Body of pancreas (tissue), 4 donors: ENCODE measurements around the gene STK39. TPM values are rescaled to one million over a fixed set of nuclear protein-coding genes. Genes with fewer than 3 reads are reported as not detected.

Experiments used
- ATAC-seq: fragments of 150-250 bp; one replicate; pipeline ENCODE4 v1.9.1; 2016
- DNase-seq, 4 donors: peaks; one replicate each; pipeline ENCODE4 v3.0.0-alpha.2; 2019
- H3K27ac ChIP-seq, 4 donors: fragments of 200-600 bp; sonication (generic); 1 replicate in 3 of 4; 2 replicates in 1 of 4; pipeline versions ENCODE4 v1.5.1 to v1.6.1; 2016 to 2019; ENCODE audit warnings: mild to moderate bottlenecking in 1 of 4, mixed read lengths in 1 of 4, moderate library complexity in 1 of 4
- H3K27me3 ChIP-seq, 2 donors: fragments of 200-600 bp; sonication (generic); one replicate each; pipeline ENCODE4 v1.6.0; 2016; ENCODE audit warnings: mild to moderate bottlenecking in 1 of 2
- H3K36me3 ChIP-seq, 2 donors: fragments of 200-600 bp; sonication (generic); replicated peaks in 1 of 2; 2 replicates each; pipeline ENCODE4 v1.5.1; 2016; ENCODE audit warnings: low read depth in 2 of 2; ENCODE audit not compliant: insufficient read depth in 1 of 2
- H3K4me1 ChIP-seq: fragments of 200-600 bp; sonication (generic); one replicate; pipeline ENCODE4 v1.6.0; 2016
- H3K4me3 ChIP-seq, 2 donors: fragments of 200-600 bp; sonication (generic); 1 replicate in 1 of 2; 2 replicates in 1 of 2; pipeline ENCODE4 v1.5.1; 2016 to 2019
- H3K9me3 ChIP-seq, 3 donors: fragments of 200-600 bp; sonication (generic); 1 replicate in 2 of 3; 2 replicates in 1 of 3; pipeline ENCODE4 v1.5.1; 2016
- POLR2A ChIP-seq, 3 donors: fragments of 450-650 bp; IDR thresholded peaks; one replicate each; pipeline ENCODE4 v1.6.1; 2016; ENCODE audit warnings: antibody characterized with exemption in 3 of 3, mild to moderate bottlenecking in 2 of 3
- WGBS, 2 donors: methylation state at CpG; one replicate each; pipeline ENCODE4 v1.1.5; 2017; 5-methylcytosine and 5-hydroxymethylcytosine counted together
- intact Hi-C: fragments of 100-400 bp; cut with DNase I; formaldehyde crosslinking; loops from one replicate; pipeline ENCODE4 v1.15.1; 2023
- total RNA-seq, 2 donors: library from RNA; depleted of rRNA; stranded (reverse); fragments of >200 nt; gene quantifications; one replicate each; pipeline ENCODE4 v1.1.0, GENCODE V29; 2016
- TF ChIP-seq, protein P1 (sequence below), 7 experiments: fragments of 450-650 bp in 4 of 7; fragments of 200-600 bp in 3 of 7; sonication (generic) in 3 of 7; IDR thresholded peaks; one replicate each; pipeline ENCODE4 v1.5.1; 2016 to 2019; ENCODE audit warnings: antibody characterized with exemption in 7 of 7

STK39 gene
- total RNA-seq, 2 donors from 2014 or later, result 12.9 to 15.8 TPM

GRCh38 chr2:168212866-168213265, 34.5 kb downstream of the STK39 start:
- no peak for DNase-seq
- intact Hi-C loops, result no loop called here

GRCh38 chr2:168212167-168212566, 35.2 kb downstream of the STK39 start:
- 19 to 37% methylated on average over 4 of the region's 4 CpGs for WGBS, 2 donors
- ATAC-seq (no peak), DNase-seq (no peak)
- Histone ChIP-seq H3K27ac (peak overlapping the region in 3 of 4 donors; percentile 46 to 84 (median 74)), H3K36me3 (no peaks in the 10 kb centered on the region), H3K27me3 (no peaks in the 10 kb centered on the region), H3K9me3 (no peaks in the 10 kb centered on the region), H3K4me1 (peaks cover 35% of the 10 kb centered on the region), H3K4me3 (no peak overlapping the region)
- intact Hi-C loops, result no loop called here
- peak in 1 of 3 donors; percentile 10 for TF ChIP-seq POLR2A (IDR thresholded peaks at IDR 0.05)
- TF ChIP-seq, protein P1, sequence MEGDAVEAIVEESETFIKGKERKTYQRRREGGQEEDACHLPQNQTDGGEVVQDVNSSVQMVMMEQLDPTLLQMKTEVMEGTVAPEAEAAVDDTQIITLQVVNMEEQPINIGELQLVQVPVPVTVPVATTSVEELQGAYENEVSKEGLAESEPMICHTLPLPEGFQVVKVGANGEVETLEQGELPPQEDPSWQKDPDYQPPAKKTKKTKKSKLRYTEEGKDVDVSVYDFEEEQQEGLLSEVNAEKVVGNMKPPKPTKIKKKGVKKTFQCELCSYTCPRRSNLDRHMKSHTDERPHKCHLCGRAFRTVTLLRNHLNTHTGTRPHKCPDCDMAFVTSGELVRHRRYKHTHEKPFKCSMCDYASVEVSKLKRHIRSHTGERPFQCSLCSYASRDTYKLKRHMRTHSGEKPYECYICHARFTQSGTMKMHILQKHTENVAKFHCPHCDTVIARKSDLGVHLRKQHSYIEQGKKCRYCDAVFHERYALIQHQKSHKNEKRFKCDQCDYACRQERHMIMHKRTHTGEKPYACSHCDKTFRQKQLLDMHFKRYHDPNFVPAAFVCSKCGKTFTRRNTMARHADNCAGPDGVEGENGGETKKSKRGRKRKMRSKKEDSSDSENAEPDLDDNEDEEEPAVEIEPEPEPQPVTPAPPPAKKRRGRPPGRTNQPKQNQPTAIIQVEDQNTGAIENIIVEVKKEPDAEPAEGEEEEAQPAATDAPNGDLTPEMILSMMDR (IDR thresholded peaks at IDR 0.05), result no peak

More at GRCh38 chr2:168212866-168213265, 34.5 kb downstream of the STK39 start:
- no peak for ATAC-seq
- no peak for TF ChIP-seq POLR2A (IDR thresholded peaks at IDR 0.05)
- TF ChIP-seq, protein P1 (IDR thresholded peaks at IDR 0.05), result no peak
- H3K27me3 ChIP-seq, result no peaks in the 10 kb centered on the region
- WGBS, 2 donors, result 61 to 72% methylated on average over 3 of the region's 3 CpGs
- no peak overlapping the region for H3K4me3 ChIP-seq
- H3K36me3 ChIP-seq, result no peaks in the 10 kb centered on the region
- H3K9me3 ChIP-seq, result no peaks in the 10 kb centered on the region
- H3K4me1 ChIP-seq, result peaks cover 32% of the 10 kb centered on the region
- no peak overlapping the region for H3K27ac ChIP-seq

- ATAC-seq (peak; percentile 27), DNase-seq (no peak)
- Histone ChIP-seq H3K36me3 (no peaks in the 10 kb centered on the region), H3K9me3 (no peaks in the 10 kb centered on the region), H3K27ac (peak overlapping the region in 3 of 4 donors; percentile 46 to 84 (median 74)), H3K27me3 (no peaks in the 10 kb centered on the region), H3K4me1 (peaks cover 35% of the 10 kb centered on the region), H3K4me3 (no peak overlapping the region)
- 31 to 49% methylated on average over 5 of the region's 5 CpGs for WGBS, 2 donors
- TF ChIP-seq, protein P1 (IDR thresholded peaks at IDR 0.05), result no peak
- no peak for TF ChIP-seq POLR2A (IDR thresholded peaks at IDR 0.05)
- intact Hi-C loops, result no loop called here
These were observed 35.7 kb downstream of the STK39 start for GRCh38 chr2:168211664-168212163.

- Histone ChIP-seq H3K9me3 (no peaks in the 10 kb centered on the region), H3K27ac (peak overlapping the region in 3 of 4 donors; percentile 46 to 84 (median 74)), H3K4me3 (no peak overlapping the region), H3K4me1 (peaks cover 35% of the 10 kb centered on the region), H3K27me3 (no peaks in the 10 kb centered on the region), H3K36me3 (no peaks in the 10 kb centered on the region)
- DNase-seq (peak in 1 of 4 donors; percentile 34), ATAC-seq (peak; percentile 98)
- 19 to 22% methylated on average over 3 of the region's 3 CpGs for WGBS, 2 donors
- intact Hi-C loops, result no loop called here
- peak in 1 of 3 donors; percentile 7 for TF ChIP-seq POLR2A (IDR thresholded peaks at IDR 0.05)
- TF ChIP-seq, protein P1 (IDR thresholded peaks at IDR 0.05), result no peak
These were observed 36.4 kb downstream of the STK39 start for GRCh38 chr2:168210895-168211570.
